GM12878 (cell line): Measurements from ENCODE around the gene GRIK5. TPM values are rescaled to one million over a fixed set of nuclear protein-coding genes. Genes with fewer than 3 reads are reported as not detected.

Experiments
- ATAC-seq: fragments of 200-7000 bp; cut with Tn5 transposase; 3 replicates; pipeline ENCODE4 v1.9.1; 2020; ENCODE audit warnings: mild to moderate bottlenecking, moderate library complexity
- BruUV-seq: library from RNA; stranded (reverse); fragments of 400-500 nt; replicated peaks from 2 replicates; lab custom pipeline; 2021; lab: Mats Ljungman, UMichigan
- CTCF ChIA-PET: fragments of 300-600 bp; sonication (Branson Sonifier 250); formaldehyde crosslinking; extraction: SDS; loops from one replicate; lab custom pipeline; 2021; ENCODE audit warnings: inconsistent platforms; lab: Yijun Ruan, JAX
- POLR2A ChIA-PET: fragments of 350-600 bp; formaldehyde crosslinking; extraction: SDS; loops from one replicate; lab custom pipeline; 2021; ENCODE audit warnings: inconsistent platforms; lab: Charles Lee
- RAD21 ChIA-PET: fragments of 300-600 bp; sonication (Branson Sonifier 250); formaldehyde crosslinking; loops from one replicate; lab custom pipeline; 2023; ENCODE audit warnings: antibody characterized with exemption; ENCODE audit not compliant: unreplicated experiment; lab: Charles Lee
- SMC1A ChIA-PET: fragments of 300-600 bp; sonication (Branson Sonifier 250); formaldehyde crosslinking; loops from one replicate; lab custom pipeline; 2023; ENCODE audit not compliant: unreplicated experiment, uncharacterized antibody; lab: Charles Lee
- DNase-seq: peaks from one replicate; pipeline ENCODE4 v3.0.0-alpha.2; 2011; ENCODE audit warnings: low read depth, low spot score
- FAIRE-seq: peaks from 3 replicates; lab custom pipeline; 2011; peaks lifted over from hg19 to GRCh38; lab: Jason Lieb, UNC
- H2AFZ ChIP-seq: 2 replicates; pipeline ENCODE4 v1.6.0; 2011; ENCODE audit warnings: low read depth, low read length, control low read depth; ENCODE audit not compliant: control insufficient read depth
- H3K27ac ChIP-seq: 2 replicates; pipeline ENCODE4 v1.5.1; 2011; ENCODE audit warnings: control low read depth; ENCODE audit not compliant: control insufficient read depth, insufficient read depth
- H3K27me3 ChIP-seq, 2 experiments: replicated peaks in 1 of 2; 2 replicates each; pipeline versions ENCODE4 v1.6.0 to v1.6.1; 2011; ENCODE audit warnings: low read length in 1 of 2; ENCODE audit not compliant: control insufficient read depth in 2 of 2, insufficient read depth in 2 of 2
- H3K36me3 ChIP-seq, 2 experiments: 2 replicates each; pipeline ENCODE4 v1.5.1; 2011; ENCODE audit warnings: low read length in 1 of 2; ENCODE audit not compliant: control insufficient read depth in 2 of 2, insufficient read depth in 2 of 2
- H3K4me1 ChIP-seq: 2 replicates; pipeline ENCODE4 v1.6.1; 2011; ENCODE audit warnings: mild to moderate bottlenecking, low read length, moderate library complexity, mixed read lengths; ENCODE audit not compliant: control insufficient read depth, insufficient read depth
- H3K4me2 ChIP-seq: 2 replicates; pipeline ENCODE4 v1.6.0; 2011; ENCODE audit warnings: control low read depth; ENCODE audit not compliant: control insufficient read depth, insufficient read depth
- H3K4me3 ChIP-seq: fragments of 200-600 bp; sonication (generic); 2 replicates; pipeline ENCODE4 v1.5.1; 2016
- H3K79me2 ChIP-seq: 2 replicates; pipeline ENCODE4 v1.6.0; 2011; ENCODE audit warnings: low read length; ENCODE audit not compliant: control insufficient read depth, insufficient read depth
- H3K9ac ChIP-seq: 2 replicates; pipeline ENCODE4 v1.8.0; 2011; ENCODE audit warnings: low read length, control low read depth, mixed read lengths; ENCODE audit not compliant: control insufficient read depth, insufficient read depth
- H3K9me3 ChIP-seq: replicated peaks from 3 replicates; pipeline ENCODE4 v1.5.1; 2011; ENCODE audit warnings: mild to moderate bottlenecking, low read length; ENCODE audit not compliant: control insufficient read depth, insufficient read depth
- H4K20me1 ChIP-seq: 2 replicates; pipeline ENCODE4 v1.6.0; 2011; ENCODE audit not compliant: control insufficient read depth, insufficient read depth
- BHLHE40 ChIP-seq, 2 experiments: fragments of 450-650 bp in 1 of 2; IDR thresholded peaks; 2 replicates each; pipeline ENCODE4 v1.6.1; 2011 to 2017; ENCODE audit warnings: low read depth in 2 of 2, borderline replicate concordance in 1 of 2, improper control_type of control experiment in 1 of 2, low read length in 1 of 2, mild to moderate bottlenecking in 1 of 2
- NFYA ChIP-seq: IDR thresholded peaks from 2 replicates; pipeline ENCODE4 v1.6.1; 2011; ENCODE audit warnings: low read depth, mild to moderate bottlenecking, low read length, improper control_type of control experiment, borderline replicate concordance
- RAD21 ChIP-seq: IDR thresholded peaks from 2 replicates; pipeline ENCODE4 v1.6.1; 2011; ENCODE audit warnings: mild to moderate bottlenecking, low read depth, low read length, moderate library complexity; ENCODE audit not compliant: insufficient read depth
- SMAD5 ChIP-seq: IDR thresholded peaks from 2 replicates; pipeline ENCODE4 v1.6.1; 2016; ENCODE audit warnings: antibody characterized with exemption, low read depth
- ZBED1 ChIP-seq: IDR thresholded peaks from 2 replicates; pipeline ENCODE4 v1.6.1; 2016; ENCODE audit warnings: borderline replicate concordance
- ZNF384 ChIP-seq: IDR thresholded peaks from 2 replicates; pipeline ENCODE4 v1.6.1; 2012; ENCODE audit warnings: low read depth, mild to moderate bottlenecking, low read length, improper control_type of control experiment, borderline replicate concordance
- WGBS: methylation state at CpG from one replicate; pipeline ENCODE4 v1.1.6; 2016; ENCODE audit warnings: low lambda C conversion rate; ENCODE audit not compliant: insufficient replicate concordance, insufficient coverage; ENCODE audit errors: missing lambda C conversion rate; 5-methylcytosine and 5-hydroxymethylcytosine counted together
- in situ Hi-C: fragments of 300-500 bp; cut with MboI; formaldehyde crosslinking; loops from 9 replicates; pipeline ENCODE4 v1.14.3; 2018; ENCODE audit warnings: mixed read lengths
- intact Hi-C: fragments of 100-400 bp; cut with micrococcal nuclease; formaldehyde crosslinking; loops from one replicate; pipeline ENCODE4 v1.14.2; 2022; ENCODE audit not compliant: unreplicated experiment
- polyA plus RNA-seq, 11 experiments: library from polyadenylated mRNA; depleted of rRNA in 4 of 11; unstranded in 6 of 11; stranded (reverse) in 5 of 11; fragments of >200 nt; fragmentation: Nextera tagmentation in 4 of 11; fragmentation: Illumina TruSeq in 1 of 11; extraction: Ambion mirVana in 4 of 11; extraction: Trizol in 1 of 11; gene quantifications; 1 replicate in 1 of 11; 2 replicates in 10 of 11; pipeline versions ENCODE4 v1.2.1 to v1.2.3, GENCODE V29; 2011 to 2016; ENCODE audit warnings: inconsistent platforms in 2 of 11, missing spikeins in 2 of 11, low read depth in 1 of 11
- total RNA-seq, 4 experiments: library from RNA; depleted of rRNA in 3 of 4; stranded (reverse); fragments of >200 nt in 3 of 4; fragmentation: Illumina TruSeq in 1 of 4; extraction: Trizol in 1 of 4; gene quantifications; 2 replicates each; pipeline versions ENCODE4 v1.2.1 to v1.2.3, GENCODE V29; 2013 to 2021
- TF ChIP-seq, protein P1 (sequence below): IDR thresholded peaks from 2 replicates; pipeline ENCODE4 v1.6.1; 2012; ENCODE audit warnings: low read depth, low read length, improper control_type of control experiment

GRIK5 gene
- total and polyA plus RNA-seq, 10 of the 15 experiments (the other 5 are each of a cell fraction or from before 2014, with no cell fraction given), result 0.03 to 0.23 (median 0.07) TPM; not detected in 3

DNA sequence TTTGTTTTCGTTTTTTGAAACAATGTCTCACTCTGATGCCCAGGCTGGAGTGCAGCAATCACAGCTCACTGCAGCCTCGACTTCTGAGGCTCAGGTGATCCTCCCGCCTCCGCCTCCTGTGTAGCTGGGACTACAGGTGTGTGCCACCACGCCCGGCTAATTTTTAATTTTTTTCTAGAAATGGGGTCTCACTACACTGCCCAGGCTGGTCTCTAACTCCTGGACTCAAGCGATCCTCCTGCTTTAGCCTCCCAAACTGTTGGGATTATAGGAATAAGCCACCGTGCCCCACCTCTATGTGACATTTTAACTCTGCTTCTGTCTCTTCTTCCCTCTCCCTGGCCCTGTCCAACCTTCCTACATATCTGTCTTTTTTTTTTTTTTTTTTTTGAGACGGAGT is 81.1 kb downstream of the GRIK5 start:
- no peaks in the 10 kb centered on the region for H3K36me3 ChIP-seq
- CTCF ChIA-PET, result no interaction called here
- no peak overlapping the region for H3K9ac ChIP-seq
- no peaks in the 10 kb centered on the region for H4K20me1 ChIP-seq
- SMC1A ChIA-PET, result no interaction called here
- H3K9me3 ChIP-seq, result no peaks in the 10 kb centered on the region
- POLR2A ChIA-PET, result no interaction called here
- H3K27ac ChIP-seq, result no peak overlapping the region
- BruUV-seq, result no TSS peak
- no peak overlapping the region for H3K4me3 ChIP-seq
- no peak for DNase-seq
- no peak overlapping the region for H2AFZ ChIP-seq
- no peak for TF ChIP-seq BHLHE40 (IDR thresholded peaks at IDR 0.05; ENCODE audit: borderline replicate concordance in 1 of 2, low read depth in 2 of 2, low read length in 1 of 2)
- no peak overlapping the region for H3K4me2 ChIP-seq
- 43% methylated on average over 8 of the region's 9 CpGs for WGBS
- H3K79me2 ChIP-seq, result no peaks in the 10 kb centered on the region
- in situ Hi-C loops, result no loop called here
- peaks cover 3% of the 10 kb centered on the region; the same call in 1 of the 2 replicates for H3K4me1 ChIP-seq
- peaks cover 0 to 1% of the 10 kb centered on the region in 2 experiments; a peak in 2 of 4 replicates for H3K27me3 ChIP-seq
- RAD21 ChIA-PET, result interaction anchor here (0.5 kb wide), 1 partner anchor 23 kb away, joined by 3 read pairs; no protein-coding TSS in a partner anchor
- ATAC-seq, result no peak
- intact Hi-C loops, result no loop called here
- no peak for FAIRE-seq

- ATAC-seq, result no peak
- H3K27me3 ChIP-seq, result no peaks in the 10 kb centered on the region; a peak in 1 of 4 replicates
- WGBS, result 25% methylated on average over 10 of the region's 10 CpGs
- H2AFZ ChIP-seq, result no peak overlapping the region
- ChIA-PET POLR2A (no interaction called here), SMC1A (no interaction called here), CTCF (no interaction called here)
- BruUV-seq, result no TSS peak
- DNase-seq, result no peak
- H3K4me2 ChIP-seq, result no peak overlapping the region
- H4K20me1 ChIP-seq, result no peaks in the 10 kb centered on the region
- no peak overlapping the region for H3K9ac ChIP-seq
- FAIRE-seq, result no peak
- H3K36me3 ChIP-seq, result no peaks in the 10 kb centered on the region
- no peak overlapping the region for H3K27ac ChIP-seq
- no peaks in the 10 kb centered on the region for H3K4me1 ChIP-seq
- no peaks in the 10 kb centered on the region for H3K9me3 ChIP-seq
- TF ChIP-seq, protein P1, sequence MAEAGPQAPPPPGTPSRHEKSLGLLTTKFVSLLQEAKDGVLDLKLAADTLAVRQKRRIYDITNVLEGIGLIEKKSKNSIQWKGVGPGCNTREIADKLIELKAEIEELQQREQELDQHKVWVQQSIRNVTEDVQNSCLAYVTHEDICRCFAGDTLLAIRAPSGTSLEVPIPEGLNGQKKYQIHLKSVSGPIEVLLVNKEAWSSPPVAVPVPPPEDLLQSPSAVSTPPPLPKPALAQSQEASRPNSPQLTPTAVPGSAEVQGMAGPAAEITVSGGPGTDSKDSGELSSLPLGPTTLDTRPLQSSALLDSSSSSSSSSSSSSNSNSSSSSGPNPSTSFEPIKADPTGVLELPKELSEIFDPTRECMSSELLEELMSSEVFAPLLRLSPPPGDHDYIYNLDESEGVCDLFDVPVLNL, result no peak
- TF ChIP-seq SMAD5, result no peak
- no peak for TF ChIP-seq NFYA
- no peak for TF ChIP-seq ZNF384
- TF ChIP-seq ZBED1, result no peak
- no peak for TF ChIP-seq RAD21
- TF ChIP-seq, all 136 proteins: peak for 0
- Histone ChIP-seq H3K4me3 (no peak overlapping the region), H3K79me2 (no peaks in the 10 kb centered on the region)
- RAD21 ChIA-PET, result no interaction called here
- in situ Hi-C loops (no loop called here), intact Hi-C loops (no loop called here)
These were observed 82.7 kb downstream of the GRIK5 start for GRCh38 chr19:41987141-41987860.
